ENCODE measurements around the gene C1QTNF1. TPM values are rescaled to one million over a fixed set of nuclear protein-coding genes. Genes with fewer than 3 reads are reported as not detected.

C1QTNF1 gene
- total RNA-seq, 2 experiments from 2014 or later, result 0.13 to 0.14 TPM

- TF ChIP-seq CTCF (IDR thresholded peaks at IDR 0.05), result no peak
- no peak for DNase-seq
- Mint-ChIP-seq H3K27ac (no peak overlapping the region), H3K27me3 (peaks cover 9% of the 10 kb centered on the region), H3K4me1 (ENCODE audit: low read depth) (no peaks in the 10 kb centered on the region), H3K36me3 (ENCODE audit: low read depth) (no peaks in the 10 kb centered on the region), H3K9me3 (no peaks in the 10 kb centered on the region), H3K4me3 (no peak overlapping the region)
- CTCF ChIA-PET, result interaction anchor here (1.5 to 5.8 kb wide), 3 partner anchors 8 to 14 kb away, joined by 3 to 35 read pairs (median 16); no protein-coding TSS in a partner anchor
- no peak for ATAC-seq
- intact Hi-C loops (cut with micrococcal nuclease), result no loop called here
- POLR2A ChIA-PET, result no interaction called here
These were observed 10.0 kb downstream of the C1QTNF1 start for GRCh38 chr17:79033741-79034501.

GRCh38 chr17:79034931-79035485 is 11.0 kb downstream of the C1QTNF1 start:
- ChIA-PET POLR2A (no interaction called here), CTCF (interaction anchor here (1.5 to 5.8 kb wide), 2 partner anchors 10 to 15 kb away, joined by 3 to 35 read pairs; no protein-coding TSS in a partner anchor)
- no peak for ATAC-seq
- Mint-ChIP-seq H3K4me1 (ENCODE audit: low read depth) (no peaks in the 10 kb centered on the region), H3K27ac (no peak overlapping the region), H3K9me3 (no peaks in the 10 kb centered on the region), H3K27me3 (peaks cover 9% of the 10 kb centered on the region), H3K36me3 (ENCODE audit: low read depth) (no peaks in the 10 kb centered on the region), H3K4me3 (no peak overlapping the region)
- no peak for TF ChIP-seq CTCF (IDR thresholded peaks at IDR 0.05)
- no peak for DNase-seq
- intact Hi-C loops (cut with micrococcal nuclease), result no loop called here

- Mint-ChIP-seq H3K27ac (no peak overlapping the region), H3K4me3 (no peak overlapping the region), H3K9me3 (no peaks in the 10 kb centered on the region), H3K4me1 (ENCODE audit: low read depth) (no peaks in the 10 kb centered on the region), H3K27me3 (peaks cover 9% of the 10 kb centered on the region), H3K36me3 (ENCODE audit: low read depth) (no peaks in the 10 kb centered on the region)
- ChIA-PET POLR2A (no interaction called here), CTCF (interaction anchor here (2.0 to 5.8 kb wide), 2 partner anchors 9 to 15 kb away, joined by 6 to 35 read pairs; no protein-coding TSS in a partner anchor)
- DNase-seq (no peak), ATAC-seq (no peak)
- intact Hi-C loops (cut with micrococcal nuclease), result no loop called here
- no peak for TF ChIP-seq CTCF (IDR thresholded peaks at IDR 0.05)
These were observed 11.7 kb downstream of the C1QTNF1 start for GRCh38 chr17:79035686-79036085.

GRCh38 chr17:79036181-79036580 is 12.2 kb downstream of the C1QTNF1 start:
- intact Hi-C loops (cut with micrococcal nuclease), result no loop called here
- H3K36me3 Mint-ChIP-seq (ENCODE audit: low read depth), result no peaks in the 10 kb centered on the region
- no peak overlapping the region for H3K27ac Mint-ChIP-seq
- TF ChIP-seq CTCF (IDR thresholded peaks at IDR 0.05), result no peak
- ATAC-seq, result no peak
- ChIA-PET CTCF (interaction anchor here (2.0 to 5.8 kb wide), 2 partner anchors 9 to 16 kb away, joined by 6 to 35 read pairs; no protein-coding TSS in a partner anchor), POLR2A (no interaction called here)
- H3K4me1 Mint-ChIP-seq (ENCODE audit: low read depth), result no peaks in the 10 kb centered on the region
- H3K4me3 Mint-ChIP-seq, result no peak overlapping the region
- H3K27me3 Mint-ChIP-seq, result peaks cover 9% of the 10 kb centered on the region
- no peaks in the 10 kb centered on the region for H3K9me3 Mint-ChIP-seq
- DNase-seq, result no peak

GRCh38 chr17:79036596-79036995 is 12.6 kb downstream of the C1QTNF1 start:
- intact Hi-C loops (cut with micrococcal nuclease), result no loop called here
- POLR2A ChIA-PET, result no interaction called here
- CTCF ChIA-PET, result interaction anchor here (2.0 to 5.8 kb wide), 2 partner anchors 8 to 16 kb away, joined by 6 to 35 read pairs; no protein-coding TSS in a partner anchor

More at GRCh38 chr17:79036596-79036995, 12.6 kb downstream of the C1QTNF1 start:
- ATAC-seq, result no peak
- Mint-ChIP-seq H3K27ac (no peak overlapping the region), H3K27me3 (peaks cover 9% of the 10 kb centered on the region), H3K4me3 (no peak overlapping the region), H3K9me3 (no peaks in the 10 kb centered on the region), H3K36me3 (ENCODE audit: low read depth) (no peaks in the 10 kb centered on the region), H3K4me1 (ENCODE audit: low read depth) (no peaks in the 10 kb centered on the region)
- no peak for DNase-seq
- no peak for TF ChIP-seq CTCF (IDR thresholded peaks at IDR 0.05)

Data from activated CD8-positive, alpha-beta T cell treated with anti-CD3 and anti-CD28 coated beads for 36 hours (primary cell).